Tibial artery (tissue), 4 donors: Measurements from ENCODE around the gene RBM7.

ENCODE experiments used
- DNase-seq, 2 donors: peaks; one replicate each; pipeline ENCODE4 v3.0.0-alpha.2; 2019
- H3K27ac ChIP-seq, 2 donors: fragments of 200-600 bp; sonication (generic) in 1 of 2; 1 replicate in 1 of 2; 2 replicates in 1 of 2; pipeline ENCODE4 v1.5.1; 2018 to 2019; ENCODE audit warnings: mild to moderate bottlenecking in 1 of 2
- H3K27me3 ChIP-seq, 2 donors: fragments of 200-600 bp; sonication (generic) in 1 of 2; one replicate each; pipeline versions ENCODE4 v1.5.1 to v1.6.0; 2016 to 2019
- H3K36me3 ChIP-seq, 3 donors: fragments of 200-600 bp; sonication (generic) in 2 of 3; one replicate each; pipeline ENCODE4 v1.5.1; 2016 to 2019; ENCODE audit warnings: mild to moderate bottlenecking in 2 of 3
- H3K4me1 ChIP-seq, 4 donors: fragments of 200-600 bp; sonication (generic) in 2 of 4; 1 replicate in 3 of 4; 2 replicates in 1 of 4; pipeline ENCODE4 v1.5.1; 2016 to 2019
- H3K4me3 ChIP-seq, 2 donors: fragments of 200-600 bp; sonication (generic) in 1 of 2; 1 replicate in 1 of 2; 2 replicates in 1 of 2; pipeline ENCODE4 v1.5.1; 2018 to 2019; ENCODE audit warnings: mild to moderate bottlenecking in 2 of 2
- H3K9me3 ChIP-seq, 3 donors: fragments of 200-600 bp; sonication (generic) in 1 of 3; one replicate each; pipeline ENCODE4 v1.5.1; 2016 to 2019
- CTCF ChIP-seq, 2 experiments: fragments of 200-600 bp in 1 of 2; fragments of 450-650 bp in 1 of 2; IDR thresholded peaks; one replicate each; pipeline ENCODE4 v1.5.1; 2017 to 2019; ENCODE audit warnings: antibody characterized with exemption in 2 of 2, mild to moderate bottlenecking in 1 of 2, moderate library complexity in 1 of 2
- intact Hi-C: fragments of 100-400 bp; cut with DNase I; formaldehyde crosslinking; loops from one replicate; pipeline ENCODE4 v1.15.0; 2023; ENCODE audit warnings: low total_unique reads

Gene RBM7

GRCh38 chr11:114368918-114369680 lies 31.4 kb upstream of the RBM7 start:
- H3K9me3 ChIP-seq, result no peaks in the 10 kb centered on the region
- no peak for TF ChIP-seq CTCF (IDR thresholded peaks at IDR 0.05)
- intact Hi-C loops, result no loop called here
- no peaks in the 10 kb centered on the region for H3K36me3 ChIP-seq
- no peaks in the 10 kb centered on the region for H3K27me3 ChIP-seq
- no peak for DNase-seq
- H3K27ac ChIP-seq, result no peak overlapping the region
- peaks cover 0 to 20% (median 11%) of the 10 kb centered on the region in 4 donors for H3K4me1 ChIP-seq
- H3K4me3 ChIP-seq, result no peak overlapping the region

- Histone ChIP-seq H3K27ac (no peak overlapping the region), H3K27me3 (no peaks in the 10 kb centered on the region), H3K4me1 (peaks cover 0 to 30% (median 4%) of the 10 kb centered on the region in 4 donors), H3K36me3 (no peaks in the 10 kb centered on the region), H3K9me3 (no peaks in the 10 kb centered on the region), H3K4me3 (no peak overlapping the region)
- DNase-seq, result no peak
- no peak for TF ChIP-seq CTCF (IDR thresholded peaks at IDR 0.05)
- intact Hi-C loops, result no loop called here
Observed at GRCh38 chr11:114375052-114375451, 25.4 kb upstream of the RBM7 start.

GRCh38 chr11:114377612-114378267 lies 22.7 kb upstream of the RBM7 start:
- Histone ChIP-seq H3K36me3 (no peaks in the 10 kb centered on the region), H3K4me3 (no peak overlapping the region), H3K27ac (no peak overlapping the region), H3K4me1 (peaks cover 0 to 30% (median 4%) of the 10 kb centered on the region in 4 donors), H3K9me3 (no peaks in the 10 kb centered on the region), H3K27me3 (no peaks in the 10 kb centered on the region)
- no peak for DNase-seq
- intact Hi-C loops, result no loop called here
- TF ChIP-seq CTCF (IDR thresholded peaks at IDR 0.05), result no peak

- no peaks in the 10 kb centered on the region for H3K36me3 ChIP-seq
- no peak for TF ChIP-seq CTCF (IDR thresholded peaks at IDR 0.05)
- H3K27ac ChIP-seq, result no peak overlapping the region
- H3K4me3 ChIP-seq, result no peak overlapping the region
- intact Hi-C loops, result no loop called here
- H3K27me3 ChIP-seq, result no peaks in the 10 kb centered on the region
- H3K9me3 ChIP-seq, result no peaks in the 10 kb centered on the region
- H3K4me1 ChIP-seq, result peaks cover 0 to 26% (median 3%) of the 10 kb centered on the region in 4 donors
- DNase-seq, result no peak
Observed at GRCh38 chr11:114379394-114380069, 20.9 kb upstream of the RBM7 start.

GRCh38 chr11:114382509-114382908 lies 18.0 kb upstream of the RBM7 start:
- no peaks in the 10 kb centered on the region for H3K27me3 ChIP-seq
- TF ChIP-seq CTCF (IDR thresholded peaks at IDR 0.05), result no peak
- no peak overlapping the region for H3K27ac ChIP-seq
- H3K36me3 ChIP-seq, result no peaks in the 10 kb centered on the region
- peaks cover 0 to 9% (median 2%) of the 10 kb centered on the region in 4 donors for H3K4me1 ChIP-seq
- no peak for DNase-seq
- intact Hi-C loops, result no loop called here
- H3K4me3 ChIP-seq, result no peak overlapping the region
- no peaks in the 10 kb centered on the region for H3K9me3 ChIP-seq
